ENCODE results near the gene PPP2R5A.
A peak's percentile ranks its signal among the peaks of the same experiment; 100 is the strongest.

PPP2R5A gene

GRCh38 chr1:212284744-212285684 is at the start of gene PPP2R5A:
PPP2R5A (plus strand) TSS chr1:212285410; CDS start chr1:212286111, 701 bp downstream.
- peak; percentile 100 for DNase-seq

- DNase-seq: no peak
Measured at GRCh38 chr1:212235857-212236256, 49.4 kb upstream of the PPP2R5A start.

GRCh38 chr1:212236664-212237220 is 48.5 kb upstream of the PPP2R5A start:
- no peak for DNase-seq

- DNase-seq: no peak
Measured at GRCh38 chr1:212237651-212238050, 47.6 kb upstream of the PPP2R5A start.

GRCh38 chr1:212238552-212238951 is 46.7 kb upstream of the PPP2R5A start:
- peak; percentile 12 for DNase-seq

- DNase-seq: no peak
Measured at GRCh38 chr1:212241501-212241900, 43.7 kb upstream of the PPP2R5A start.

GRCh38 chr1:212241957-212242287 is 43.3 kb upstream of the PPP2R5A start:
- DNase-seq: no peak

- no peak for DNase-seq
Measured at GRCh38 chr1:212242288-212242984, 42.8 kb upstream of the PPP2R5A start.

GRCh38 chr1:212242985-212243308 is 42.3 kb upstream of the PPP2R5A start:
- no peak for DNase-seq

- DNase-seq: no peak
Measured at GRCh38 chr1:212244441-212244840, 40.8 kb upstream of the PPP2R5A start.

GRCh38 chr1:212247179-212247721 is 38.0 kb upstream of the PPP2R5A start:
- DNase-seq: no peak

GRCh38 chr1:212247988-212248387 is 37.2 kb upstream of the PPP2R5A start:
- no peak for DNase-seq

- no peak for DNase-seq
Measured at GRCh38 chr1:212254853-212255363, 30.3 kb upstream of the PPP2R5A start.

GRCh38 chr1:212255705-212256307 is 29.4 kb upstream of the PPP2R5A start:
- no peak for DNase-seq

- peak; percentile 87 for DNase-seq
Measured at GRCh38 chr1:212256369-212256768, 28.8 kb upstream of the PPP2R5A start.

GRCh38 chr1:212257157-212257556 is 28.1 kb upstream of the PPP2R5A start:
- DNase-seq: no peak

GRCh38 chr1:212259693-212260480 is 25.3 kb upstream of the PPP2R5A start:
- no peak for DNase-seq

- no peak for DNase-seq
Measured at GRCh38 chr1:212260557-212261355, 24.5 kb upstream of the PPP2R5A start.

GRCh38 chr1:212261361-212261929 is 23.8 kb upstream of the PPP2R5A start:
- no peak for DNase-seq

GRCh38 chr1:212267017-212267416 is 18.2 kb upstream of the PPP2R5A start:
- DNase-seq: no peak

- DNase-seq: no peak
Measured at GRCh38 chr1:212267460-212267859, 17.8 kb upstream of the PPP2R5A start.
